Glutamatergic neuron (in vitro differentiated cells): ENCODE results near the gene TNNI2. TPM values are rescaled to one million over a fixed set of nuclear protein-coding genes. Genes with fewer than 3 reads are reported as not detected.

Source experiments
- DNase-seq: peaks from one replicate; pipeline ENCODE4 v3.0.0; 2022
- H3K27ac Mint-ChIP-seq: one replicate; pipeline ENCODE4 v1.8.0; 2020; ENCODE audit warnings: mild to moderate bottlenecking, mixed read lengths, inconsistent platforms; ENCODE audit not compliant: unreplicated experiment
- H3K27me3 Mint-ChIP-seq: one replicate; pipeline ENCODE4 v1.8.0; 2020; ENCODE audit warnings: mild to moderate bottlenecking, moderate library complexity, mixed read lengths, inconsistent platforms; ENCODE audit not compliant: unreplicated experiment
- H3K36me3 Mint-ChIP-seq: one replicate; pipeline ENCODE4 v1.8.0; 2020; ENCODE audit warnings: mild to moderate bottlenecking, mixed read lengths, inconsistent platforms; ENCODE audit not compliant: unreplicated experiment
- H3K4me1 Mint-ChIP-seq: one replicate; pipeline ENCODE4 v1.8.0; 2020; ENCODE audit warnings: mild to moderate bottlenecking, low read depth, mixed read lengths, inconsistent platforms; ENCODE audit not compliant: unreplicated experiment
- H3K4me3 Mint-ChIP-seq: one replicate; pipeline ENCODE4 v1.8.0; 2020; ENCODE audit warnings: mild to moderate bottlenecking, mixed read lengths, inconsistent platforms; ENCODE audit not compliant: unreplicated experiment
- H3K9me3 Mint-ChIP-seq: one replicate; pipeline ENCODE4 v1.8.0; 2020; ENCODE audit warnings: mild to moderate bottlenecking, moderate library complexity, mixed read lengths, inconsistent platforms; ENCODE audit not compliant: unreplicated experiment
- microRNA-seq: library from miRNA; unstranded; fragments of <30 nt; microRNA quantifications from one replicate; pipeline ENCODE4, GENCODE V29; 2020; ENCODE audit not compliant: unreplicated experiment
- total RNA-seq: library from RNA; stranded (reverse); fragmentation: NEBNext Ultra II Directional; extraction: Animal tissue kit (Norgen Biotek cat#: 25700); gene quantifications from one replicate; pipeline ENCODE4 v1.2.1, GENCODE V29; 2021; ENCODE audit not compliant: unreplicated experiment
- TF ChIP-seq, protein P1 (sequence below): fragments of 200-600 bp; sonication (generic); IDR thresholded peaks from one replicate; pipeline ENCODE4 v1.5.0; 2021; ENCODE audit not compliant: partially characterized antibody, unreplicated experiment

TNNI2 gene
- total RNA-seq, 1 donor from 2014 or later = not detected

DNA sequence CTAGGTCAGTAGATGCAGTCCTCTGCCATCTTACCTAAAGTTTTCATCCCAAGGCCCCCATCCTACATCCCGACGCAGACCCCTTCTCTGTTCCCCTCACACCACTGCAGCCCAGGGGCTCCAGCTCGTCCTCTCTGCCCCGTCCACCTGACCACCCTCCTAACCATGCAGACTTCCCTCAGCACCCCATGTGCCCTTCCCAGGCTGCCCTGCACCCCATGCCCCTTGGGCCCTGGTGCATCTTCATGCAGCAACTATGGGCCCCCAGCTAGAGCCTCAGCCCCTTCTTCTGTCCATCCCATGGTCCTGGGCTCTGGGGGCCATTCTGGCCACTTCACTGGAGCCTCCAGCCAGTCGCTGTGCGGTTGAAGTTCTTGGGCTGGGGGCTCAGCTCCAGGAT, 50.0 kb downstream of the TNNI2 start:
- Mint-ChIP-seq H3K27me3 (peaks cover under 1% of the 10 kb centered on the region), H3K27ac (no peak overlapping the region), H3K4me3 (no peak overlapping the region), H3K9me3 (no peaks in the 10 kb centered on the region), H3K36me3 (no peaks in the 10 kb centered on the region), H3K4me1 (no peaks in the 10 kb centered on the region)
- DNase-seq = no peak
- TF ChIP-seq, protein P1, sequence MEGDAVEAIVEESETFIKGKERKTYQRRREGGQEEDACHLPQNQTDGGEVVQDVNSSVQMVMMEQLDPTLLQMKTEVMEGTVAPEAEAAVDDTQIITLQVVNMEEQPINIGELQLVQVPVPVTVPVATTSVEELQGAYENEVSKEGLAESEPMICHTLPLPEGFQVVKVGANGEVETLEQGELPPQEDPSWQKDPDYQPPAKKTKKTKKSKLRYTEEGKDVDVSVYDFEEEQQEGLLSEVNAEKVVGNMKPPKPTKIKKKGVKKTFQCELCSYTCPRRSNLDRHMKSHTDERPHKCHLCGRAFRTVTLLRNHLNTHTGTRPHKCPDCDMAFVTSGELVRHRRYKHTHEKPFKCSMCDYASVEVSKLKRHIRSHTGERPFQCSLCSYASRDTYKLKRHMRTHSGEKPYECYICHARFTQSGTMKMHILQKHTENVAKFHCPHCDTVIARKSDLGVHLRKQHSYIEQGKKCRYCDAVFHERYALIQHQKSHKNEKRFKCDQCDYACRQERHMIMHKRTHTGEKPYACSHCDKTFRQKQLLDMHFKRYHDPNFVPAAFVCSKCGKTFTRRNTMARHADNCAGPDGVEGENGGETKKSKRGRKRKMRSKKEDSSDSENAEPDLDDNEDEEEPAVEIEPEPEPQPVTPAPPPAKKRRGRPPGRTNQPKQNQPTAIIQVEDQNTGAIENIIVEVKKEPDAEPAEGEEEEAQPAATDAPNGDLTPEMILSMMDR = no peak

DNA sequence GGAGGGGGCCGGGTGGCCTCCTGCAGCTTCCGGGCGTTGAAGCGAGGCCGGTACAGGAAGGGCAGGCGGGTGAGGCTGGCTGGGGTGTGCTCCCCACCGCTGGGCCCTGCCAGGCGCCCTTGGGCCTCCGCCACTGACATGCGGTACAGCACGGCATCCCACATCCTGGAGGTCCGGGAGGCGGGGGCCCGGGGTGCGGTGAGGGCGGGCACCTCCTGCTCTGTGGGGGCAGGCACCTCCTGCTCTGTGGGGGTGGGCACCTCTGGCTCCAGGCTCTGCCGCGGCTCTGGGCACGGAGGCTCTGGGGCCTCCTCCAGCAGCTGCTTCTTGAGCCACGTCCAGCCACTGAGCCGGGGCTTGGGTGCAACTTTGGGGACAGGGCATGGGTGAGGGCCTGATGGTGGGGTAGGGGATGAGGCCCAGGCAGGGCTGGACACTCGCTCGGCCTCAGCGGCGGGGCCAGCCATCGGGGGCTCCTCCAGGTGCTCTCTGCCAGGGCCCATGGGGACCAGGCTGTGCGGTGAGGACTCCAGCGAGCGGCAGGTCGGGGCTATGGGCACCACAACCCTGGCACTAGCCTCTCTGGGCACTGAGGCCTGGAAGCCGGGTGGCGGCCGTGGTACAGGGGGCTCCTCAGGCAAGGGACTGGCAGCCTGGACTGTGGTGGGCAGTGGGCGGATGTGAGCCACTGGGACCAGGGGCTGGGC, 50.6 kb downstream of the TNNI2 start:
- H3K27me3 Mint-ChIP-seq = no peaks in the 10 kb centered on the region
- DNase-seq = no peak
- H3K9me3 Mint-ChIP-seq = no peaks in the 10 kb centered on the region
- H3K4me1 Mint-ChIP-seq = no peaks in the 10 kb centered on the region
- H3K27ac Mint-ChIP-seq = no peak overlapping the region
- no peaks in the 10 kb centered on the region for H3K36me3 Mint-ChIP-seq
- H3K4me3 Mint-ChIP-seq = no peak overlapping the region
- TF ChIP-seq, protein P1 = no peak

DNA sequence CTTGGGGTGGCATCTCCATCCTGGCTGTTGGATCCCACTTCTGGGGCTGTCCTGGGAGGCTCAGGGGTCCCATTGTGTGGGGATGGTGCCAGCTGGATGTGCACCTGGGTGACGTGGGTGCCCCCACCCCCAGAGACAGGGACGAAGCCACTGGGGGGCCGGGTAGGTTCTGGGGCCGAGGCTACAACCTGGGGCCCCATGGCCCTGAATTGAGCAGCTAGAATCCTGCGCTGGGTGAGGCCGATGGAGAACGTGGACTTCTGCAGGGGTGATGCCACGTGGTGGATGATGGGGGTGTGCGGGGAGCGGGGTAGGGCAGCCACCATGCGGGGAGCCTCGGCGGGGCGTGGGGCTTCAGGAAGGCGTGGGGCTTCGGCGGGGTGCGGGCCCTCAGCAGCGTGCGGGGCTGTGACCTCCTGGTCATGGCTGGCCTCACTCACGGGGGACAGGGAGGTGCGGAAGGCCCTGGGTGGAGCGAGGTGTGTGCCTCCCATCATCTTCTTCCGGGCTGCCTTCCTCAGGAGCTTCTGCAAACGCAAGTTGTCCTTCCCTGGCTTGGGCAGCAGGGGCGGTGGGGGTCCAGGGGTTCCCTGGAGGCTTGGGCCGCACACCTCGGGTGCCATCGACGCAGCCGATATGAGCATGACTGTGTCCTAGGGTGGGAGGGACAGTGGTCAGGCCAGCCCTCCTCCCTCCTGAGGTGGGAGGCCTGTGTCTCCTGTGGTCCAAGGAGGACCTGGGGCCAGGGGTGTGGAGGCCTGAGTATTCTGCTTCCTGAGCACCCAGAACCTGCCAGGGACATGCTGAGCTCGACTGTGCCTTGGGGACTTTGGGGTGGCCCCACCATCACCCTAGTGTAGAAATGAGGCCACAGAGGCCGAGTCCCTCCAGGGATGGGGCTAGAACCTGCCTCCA, 51.4 kb downstream of the TNNI2 start:
- Mint-ChIP-seq H3K4me3 (no peak overlapping the region), H3K4me1 (no peaks in the 10 kb centered on the region), H3K27me3 (no peaks in the 10 kb centered on the region), H3K36me3 (no peaks in the 10 kb centered on the region), H3K27ac (no peak overlapping the region), H3K9me3 (peaks cover 2% of the 10 kb centered on the region)
- no peak for DNase-seq
- TF ChIP-seq, protein P1 = no peak

Small RNAs within 50 kb of the gene (microRNA-seq; reads per million reads assigned to microRNA genes)
- gene MIR4298 = not detected
- not detected for gene MIR7847

Other genes with a start within 250 kb of the TNNI2 start
- not detected for gene KRTAP5-2, start 240.7 kb upstream of the TNNI2 start, total RNA-seq
- not detected for gene KRTAP5-3, start 230.5 kb upstream of the TNNI2 start, total RNA-seq
- not detected for gene KRTAP5-4, start 216.8 kb upstream of the TNNI2 start, total RNA-seq
- not detected for gene KRTAP5-5, start 209.2 kb upstream of the TNNI2 start, total RNA-seq
- gene KRTAP5-6, start 141.8 kb upstream of the TNNI2 start, total RNA-seq = not detected
- gene IFITM10, start 88.4 kb upstream of the TNNI2 start, total RNA-seq = 5.4 TPM
- gene CTSD, start 75.1 kb upstream of the TNNI2 start, total RNA-seq = 159 TPM
- gene SYT8, start 4.0 kb upstream of the TNNI2 start, total RNA-seq = not detected
- gene LSP1, start 14.1 kb downstream of the TNNI2 start, total RNA-seq = 2.5 TPM
- gene PRR33, start 52.9 kb downstream of the TNNI2 start, total RNA-seq = not detected
- not detected for gene TNNT3, start 80.7 kb downstream of the TNNI2 start, total RNA-seq
- 27.6 TPM for gene MRPL23, start 108.4 kb downstream of the TNNI2 start, total RNA-seq
- gene H19, start 158.9 kb downstream of the TNNI2 start, total RNA-seq = 46.9 TPM